ENCODE results near the gene TMPRSS11E.
"Not testable (repeated sequence)": the region's sequence is repeated elsewhere in the genome, so short reads cannot be mapped to it uniquely, and the experiment has no call there.

Gene TMPRSS11E

GRCh38 chr4:68520985-68521384 is 73.7 kb downstream of the TMPRSS11E start:
- no peaks in the 10 kb centered on the region for H3K36me3 ChIP-seq (replicated peaks; ENCODE audit: insufficient read depth, low read length)
- H2AFZ ChIP-seq (ENCODE audit: low read length): no peak overlapping the region
- H3K27me3 ChIP-seq (replicated peaks; ENCODE audit: insufficient read depth, low read length): no peaks in the 10 kb centered on the region
- no peak overlapping the region for H3K9ac ChIP-seq (ENCODE audit: low read length)
- no peaks in the 10 kb centered on the region for H4K20me1 ChIP-seq (ENCODE audit: insufficient read depth, low read length)
- H3K4me3 ChIP-seq (ENCODE audit: low read length): no peak overlapping the region
- DNase-seq: no peak
- no peaks in the 10 kb centered on the region for H3F3A ChIP-seq (ENCODE audit: insufficient read depth, low read length)
- TF ChIP-seq EZH2phosphoT487 (IDR thresholded peaks at IDR 0.05; ENCODE audit: low read length): no peak
- H3K4me2 ChIP-seq (ENCODE audit: low read depth, low read length): no peak overlapping the region
- no peaks in the 10 kb centered on the region for H3K9me2 ChIP-seq (replicated peaks; ENCODE audit: insufficient read depth, low read length)
- no peaks in the 10 kb centered on the region for H3K4me1 ChIP-seq (ENCODE audit: low read length)
- no peaks in the 10 kb centered on the region for H3K79me2 ChIP-seq (ENCODE audit: low read length)
- no peak overlapping the region for H3K27ac ChIP-seq (ENCODE audit: low read length)
- no peaks in the 10 kb centered on the region for H3K9me3 ChIP-seq (replicated peaks; ENCODE audit: insufficient read depth, low read length)

- H3K4me1 ChIP-seq (ENCODE audit: low read length); H3F3A ChIP-seq (ENCODE audit: insufficient read depth, low read length); H4K20me1 ChIP-seq (ENCODE audit: insufficient read depth, low read length); H3K27ac ChIP-seq (ENCODE audit: low read length); DNase-seq; H3K4me3 ChIP-seq (ENCODE audit: low read length); H3K9me3 ChIP-seq (replicated peaks; ENCODE audit: insufficient read depth, low read length); H2AFZ ChIP-seq (ENCODE audit: low read length); H3K27me3 ChIP-seq (replicated peaks; ENCODE audit: insufficient read depth, low read length); H3K79me2 ChIP-seq (ENCODE audit: low read length); H3K9ac ChIP-seq (ENCODE audit: low read length); H3K36me3 ChIP-seq (replicated peaks; ENCODE audit: insufficient read depth, low read length); H3K9me2 ChIP-seq (replicated peaks; ENCODE audit: insufficient read depth, low read length); H3K4me2 ChIP-seq (ENCODE audit: low read depth, low read length): not testable (repeated sequence)
Measured at GRCh38 chr4:68522232-68522631, 75.0 kb downstream of the TMPRSS11E start.

- no peak for TF ChIP-seq EZH2phosphoT487 (IDR thresholded peaks at IDR 0.05; ENCODE audit: low read length)
- TF ChIP-seq CTCF (IDR thresholded peaks at IDR 0.05; ENCODE audit: low read length): no peak
- TF ChIP-seq EZH2 (optimal IDR thresholded peaks at IDR 0.05; ENCODE audit: low read depth, low read length): no peak
- no peaks in the 10 kb centered on the region for H3K27me3 ChIP-seq (replicated peaks; ENCODE audit: insufficient read depth, low read length)
- H3K9me2 ChIP-seq (replicated peaks; ENCODE audit: insufficient read depth, low read length): no peaks in the 10 kb centered on the region
- no peaks in the 10 kb centered on the region for H3K4me1 ChIP-seq (ENCODE audit: low read length)
- H3K9me3 ChIP-seq (replicated peaks; ENCODE audit: insufficient read depth, low read length): no peaks in the 10 kb centered on the region
- DNase-seq: no peak
- no peaks in the 10 kb centered on the region for H4K20me1 ChIP-seq (ENCODE audit: insufficient read depth, low read length)
- H3K79me2 ChIP-seq (ENCODE audit: low read length): no peaks in the 10 kb centered on the region
- H3K4me3 ChIP-seq (ENCODE audit: low read length): no peak overlapping the region
- H3K27ac ChIP-seq (ENCODE audit: low read length): no peak overlapping the region
- H3K9ac ChIP-seq (ENCODE audit: low read length): no peak overlapping the region
- peaks cover 26% of the 10 kb centered on the region for H3K36me3 ChIP-seq (replicated peaks; ENCODE audit: insufficient read depth, low read length)
- H3F3A ChIP-seq (ENCODE audit: insufficient read depth, low read length): no peaks in the 10 kb centered on the region
- no peak overlapping the region for H2AFZ ChIP-seq (ENCODE audit: low read length)
- no peak overlapping the region for H3K4me2 ChIP-seq (ENCODE audit: low read depth, low read length)
Measured at GRCh38 chr4:68535974-68536373, 88.7 kb downstream of the TMPRSS11E start.

GRCh38 chr4:68536375-68536774 is 89.1 kb downstream of the TMPRSS11E start:
- H4K20me1 ChIP-seq (ENCODE audit: insufficient read depth, low read length): no peaks in the 10 kb centered on the region
- H3K9ac ChIP-seq (ENCODE audit: low read length): no peak overlapping the region
- H3K4me3 ChIP-seq (ENCODE audit: low read length): no peak overlapping the region
- no peak overlapping the region for H3K4me2 ChIP-seq (ENCODE audit: low read depth, low read length)
- DNase-seq: no peak
- H2AFZ ChIP-seq (ENCODE audit: low read length): no peak overlapping the region
- H3K9me2 ChIP-seq (replicated peaks; ENCODE audit: insufficient read depth, low read length): no peaks in the 10 kb centered on the region
- TF ChIP-seq EZH2phosphoT487 (IDR thresholded peaks at IDR 0.05; ENCODE audit: low read length): no peak
- no peak for TF ChIP-seq CTCF (IDR thresholded peaks at IDR 0.05; ENCODE audit: low read length)
- no peak for TF ChIP-seq EZH2 (optimal IDR thresholded peaks at IDR 0.05; ENCODE audit: low read depth, low read length)
- no peaks in the 10 kb centered on the region for H3K27me3 ChIP-seq (replicated peaks; ENCODE audit: insufficient read depth, low read length)
- peaks cover 26% of the 10 kb centered on the region for H3K36me3 ChIP-seq (replicated peaks; ENCODE audit: insufficient read depth, low read length)
- H3F3A ChIP-seq (ENCODE audit: insufficient read depth, low read length): no peaks in the 10 kb centered on the region
- no peaks in the 10 kb centered on the region for H3K4me1 ChIP-seq (ENCODE audit: low read length)
- no peaks in the 10 kb centered on the region for H3K9me3 ChIP-seq (replicated peaks; ENCODE audit: insufficient read depth, low read length)
- H3K27ac ChIP-seq (ENCODE audit: low read length): no peak overlapping the region
- no peaks in the 10 kb centered on the region for H3K79me2 ChIP-seq (ENCODE audit: low read length)

GRCh38 chr4:68542742-68543141 is 95.5 kb downstream of the TMPRSS11E start:
- H3K79me2 ChIP-seq (ENCODE audit: low read length); H3K4me2 ChIP-seq (ENCODE audit: low read depth, low read length); H3F3A ChIP-seq (ENCODE audit: insufficient read depth, low read length); H3K9me3 ChIP-seq (replicated peaks; ENCODE audit: insufficient read depth, low read length); H3K4me3 ChIP-seq (ENCODE audit: low read length); H3K9ac ChIP-seq (ENCODE audit: low read length); H4K20me1 ChIP-seq (ENCODE audit: insufficient read depth, low read length); H3K4me1 ChIP-seq (ENCODE audit: low read length); H3K27me3 ChIP-seq (replicated peaks; ENCODE audit: insufficient read depth, low read length); DNase-seq; H2AFZ ChIP-seq (ENCODE audit: low read length); H3K27ac ChIP-seq (ENCODE audit: low read length); H3K9me2 ChIP-seq (replicated peaks; ENCODE audit: insufficient read depth, low read length): not testable (repeated sequence)
- H3K36me3 ChIP-seq (replicated peaks; ENCODE audit: insufficient read depth, low read length): peaks cover 21% of the 10 kb centered on the region
